Mesothelial cell of epicardium (in vitro differentiated cells): ENCODE results near the gene ATRNL1. TPM values are rescaled to one million over a fixed set of nuclear protein-coding genes. Genes with fewer than 3 reads are reported as not detected.

Experiments used
- DNase-seq, 2 experiments: peaks; one replicate each; pipeline ENCODE4 v3.0.0; 2021; ENCODE audit warnings: low spot score in 2 of 2; ENCODE audit not compliant: unreplicated experiment in 2 of 2
- H3K27ac Mint-ChIP-seq: 2 replicates; pipeline ENCODE4 v1.8.0; 2021; ENCODE audit warnings: mixed read lengths
- H3K27me3 Mint-ChIP-seq: 2 replicates; pipeline ENCODE4 v1.8.0; 2021; ENCODE audit warnings: low read depth, mixed read lengths
- H3K36me3 Mint-ChIP-seq: 2 replicates; pipeline ENCODE4 v1.8.0; 2021; ENCODE audit warnings: mixed read lengths
- H3K4me1 Mint-ChIP-seq: 2 replicates; pipeline ENCODE4 v1.8.0; 2021; ENCODE audit warnings: mixed read lengths
- H3K4me3 Mint-ChIP-seq: 2 replicates; pipeline ENCODE4 v1.8.0; 2021; ENCODE audit warnings: mild to moderate bottlenecking, moderate library complexity, mixed read lengths
- H3K9me3 Mint-ChIP-seq: 2 replicates; pipeline ENCODE4 v1.8.0; 2021; ENCODE audit warnings: mixed read lengths
- CTCF ChIP-seq: fragments of 200-600 bp; sonication (generic); IDR thresholded peaks from one replicate; pipeline ENCODE4 v1.5.0; 2021; ENCODE audit warnings: antibody characterized with exemption; ENCODE audit not compliant: unreplicated experiment
- total RNA-seq: library from RNA; stranded (reverse); gene quantifications from 3 replicates; pipeline ENCODE4 v1.2.1, GENCODE V29; 2021

Gene ATRNL1
- total RNA-seq, 1 donor from 2014 or later: 39.6 TPM

DNA sequence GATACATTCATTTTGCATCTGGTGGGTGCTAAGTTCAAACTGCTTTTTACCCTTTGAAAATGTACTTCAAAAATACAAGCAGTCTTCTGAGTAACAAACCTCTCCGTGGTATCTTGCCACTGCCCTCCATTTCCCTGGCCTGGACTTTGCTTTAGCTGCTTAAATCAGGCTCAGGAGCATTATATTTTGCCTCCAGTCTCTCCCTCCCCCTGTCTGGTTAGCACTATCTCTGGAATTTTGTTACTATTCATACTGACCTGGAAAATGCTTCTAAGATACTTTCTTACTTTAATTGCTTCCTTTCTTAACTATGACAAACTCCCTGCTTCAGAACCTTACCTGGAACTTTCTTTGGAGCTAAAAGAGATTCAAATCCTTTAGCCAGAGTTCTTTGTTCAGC, 810.0 kb downstream of the ATRNL1 start:
- no peaks in the 10 kb centered on the region for H3K27me3 Mint-ChIP-seq
- no peaks in the 10 kb centered on the region for H3K9me3 Mint-ChIP-seq
- no peaks in the 10 kb centered on the region for H3K36me3 Mint-ChIP-seq
- no peak for TF ChIP-seq CTCF
- H3K4me1 Mint-ChIP-seq: peaks cover 59% of the 10 kb centered on the region
- DNase-seq: no peak
- H3K27ac Mint-ChIP-seq: no peak overlapping the region
- H3K4me3 Mint-ChIP-seq: no peak overlapping the region

GRCh38 chr10:115903845-115904244, 810.7 kb downstream of the ATRNL1 start:
- no peaks in the 10 kb centered on the region for H3K36me3 Mint-ChIP-seq
- no peak for DNase-seq
- no peak overlapping the region for H3K4me3 Mint-ChIP-seq
- peaks cover 66% of the 10 kb centered on the region for H3K4me1 Mint-ChIP-seq
- H3K27ac Mint-ChIP-seq: no peak overlapping the region
- TF ChIP-seq CTCF: no peak
- H3K9me3 Mint-ChIP-seq: no peaks in the 10 kb centered on the region
- H3K27me3 Mint-ChIP-seq: no peaks in the 10 kb centered on the region

GRCh38 chr10:115909037-115909436, 815.9 kb downstream of the ATRNL1 start:
- DNase-seq: no peak
- H3K27ac Mint-ChIP-seq: no peak overlapping the region
- no peak overlapping the region for H3K4me3 Mint-ChIP-seq
- H3K27me3 Mint-ChIP-seq: no peaks in the 10 kb centered on the region
- H3K4me1 Mint-ChIP-seq: peaks cover 47% of the 10 kb centered on the region
- no peak for TF ChIP-seq CTCF
- peaks cover 2% of the 10 kb centered on the region for H3K9me3 Mint-ChIP-seq
- H3K36me3 Mint-ChIP-seq: no peaks in the 10 kb centered on the region

DNA sequence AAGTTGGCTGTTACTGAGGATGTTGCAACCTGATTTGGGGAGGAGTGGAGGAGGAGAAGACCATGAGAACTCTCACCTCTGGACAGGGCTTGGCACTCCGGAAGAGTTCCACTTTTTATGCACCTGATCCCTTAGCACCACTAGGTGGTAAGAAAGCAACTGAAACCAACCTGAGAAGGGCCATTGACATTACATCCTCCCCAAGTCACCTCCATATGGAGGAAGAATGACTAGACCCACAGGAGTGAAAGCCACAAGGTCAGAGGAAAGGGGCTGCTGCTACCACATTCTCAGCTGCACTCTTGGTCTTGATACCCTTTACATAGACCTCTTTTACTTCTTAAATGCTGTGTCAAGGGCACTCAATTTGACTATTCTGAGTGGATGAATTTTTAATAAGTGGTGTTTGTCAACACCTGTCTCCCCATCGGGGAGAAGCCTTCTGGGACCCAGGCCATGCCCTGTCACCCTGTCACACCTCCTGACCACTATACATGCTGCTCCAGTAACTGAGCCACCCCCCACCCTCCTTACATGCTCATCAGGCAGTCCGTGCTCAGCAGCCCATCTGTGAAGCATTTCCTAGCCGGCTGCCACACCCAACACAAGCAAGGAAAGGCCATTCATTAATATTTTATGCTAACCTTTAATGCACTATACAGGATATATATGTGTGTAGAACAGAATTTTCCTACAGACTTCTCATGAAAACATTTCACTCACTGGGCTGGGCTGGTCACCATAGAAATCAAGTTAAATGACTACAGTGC, 817.0 kb downstream of the ATRNL1 start:
- no peak for DNase-seq
- Mint-ChIP-seq H3K4me1 (peaks cover 39% of the 10 kb centered on the region), H3K36me3 (no peaks in the 10 kb centered on the region), H3K9me3 (peaks cover 5% of the 10 kb centered on the region), H3K27me3 (no peaks in the 10 kb centered on the region), H3K4me3 (no peak overlapping the region), H3K27ac (no peak overlapping the region)
- no peak for TF ChIP-seq CTCF

GRCh38 chr10:115914475-115914874, 821.3 kb downstream of the ATRNL1 start:
- Mint-ChIP-seq H3K36me3 (no peaks in the 10 kb centered on the region), H3K27me3 (no peaks in the 10 kb centered on the region), H3K4me1 (peaks cover 8% of the 10 kb centered on the region), H3K9me3 (peaks cover 5% of the 10 kb centered on the region), H3K27ac (no peak overlapping the region), H3K4me3 (no peak overlapping the region)
- DNase-seq: no peak
- no peak for TF ChIP-seq CTCF
